HL-60 (cell line): ENCODE results near the gene UCMA.

ENCODE experiments used
- DNase-seq, 2 experiments: peaks; one replicate each; pipeline ENCODE4 v3.0.0-alpha.2; 2010 to 2020; ENCODE audit warnings: low read depth in 1 of 2, low spot score in 1 of 2
- H3K27ac ChIP-seq: fragments of 250-450 bp; sonication (Bioruptor Pico); replicated peaks from 2 replicates; pipeline ENCODE4 v1.5.1; 2020; ENCODE audit warnings: mild to moderate bottlenecking, moderate library complexity
- H3K27me3 ChIP-seq: fragments of 250-450 bp; sonication (Bioruptor Pico); 2 replicates; pipeline ENCODE4 v1.5.1; 2021; ENCODE audit warnings: mild to moderate bottlenecking, moderate library complexity; ENCODE audit not compliant: insufficient read depth, poor library complexity, severe bottlenecking
- H3K4me3 ChIP-seq: replicated peaks from 2 replicates; pipeline ENCODE4 v1.5.1; 2011; ENCODE audit warnings: mild to moderate bottlenecking, control low read depth, low read length; ENCODE audit not compliant: insufficient read depth
- CTCF ChIP-seq: IDR thresholded peaks from one replicate; pipeline ENCODE4 v1.5.1; 2011; ENCODE audit warnings: low read length, control low read depth, inconsistent platforms; ENCODE audit not compliant: insufficient read depth
- GABPA ChIP-seq: IDR thresholded peaks from 2 replicates; pipeline ENCODE4 v1.6.1; 2012; ENCODE audit warnings: low read depth
- POLR2AphosphoS5 ChIP-seq: IDR thresholded peaks from 2 replicates; pipeline ENCODE4 v1.6.1; 2012; ENCODE audit warnings: low read depth
- REST ChIP-seq: IDR thresholded peaks from 2 replicates; pipeline ENCODE4 v1.6.1; 2012; ENCODE audit warnings: low read depth; ENCODE audit not compliant: insufficient replicate concordance
- SPI1 ChIP-seq: IDR thresholded peaks from 2 replicates; pipeline ENCODE4 v1.6.1; 2012; ENCODE audit warnings: low read depth, mild to moderate bottlenecking, borderline replicate concordance

UCMA gene

GRCh38 chr10:13271552-13272163 lies 37.5 kb upstream of the UCMA start:
- Histone ChIP-seq H3K27ac (no peak overlapping the region), H3K27me3 (no peaks in the 10 kb centered on the region), H3K4me3 (no peak overlapping the region)
- TF ChIP-seq POLR2AphosphoS5 (no peak), CTCF (no peak), SPI1 (no peak), REST (no peak), GABPA (no peak)
- DNase-seq = no peak

- DNase-seq = no peak
- TF ChIP-seq POLR2AphosphoS5 = no peak
- Histone ChIP-seq H3K27ac (no peak overlapping the region), H3K4me3 (no peak overlapping the region), H3K27me3 (no peaks in the 10 kb centered on the region)
Observed at GRCh38 chr10:13270877-13271551, 36.8 kb upstream of the UCMA start.

GRCh38 chr10:13268841-13269240 lies 34.7 kb upstream of the UCMA start:
- TF ChIP-seq POLR2AphosphoS5 (no peak), SPI1 (no peak), REST (no peak), CTCF (no peak), GABPA (no peak)
- H3K4me3 ChIP-seq = no peak overlapping the region
- no peak overlapping the region for H3K27ac ChIP-seq
- no peak for DNase-seq
- H3K27me3 ChIP-seq = no peaks in the 10 kb centered on the region

- Histone ChIP-seq H3K27me3 (no peaks in the 10 kb centered on the region), H3K4me3 (no peak overlapping the region), H3K27ac (no peak overlapping the region)
- no peak for TF ChIP-seq CTCF
- TF ChIP-seq SPI1 = no peak
- no peak for TF ChIP-seq POLR2AphosphoS5
- no peak for TF ChIP-seq REST
- no peak for TF ChIP-seq GABPA
- no peak for DNase-seq
Observed at GRCh38 chr10:13268310-13268709, 34.1 kb upstream of the UCMA start.
